ENCODE measurements around the gene TRIM16.
"Not testable (repeated sequence)": the region's sequence is repeated elsewhere in the genome, so short reads cannot be mapped to it uniquely, and the experiment has no call there.

TRIM16 gene

GRCh38 chr17:15683824-15684478 is at the start of gene TRIM16:
TRIM16 (minus strand) TSS chr17:15684311; CDS start chr17:15651609, 32,702 bp downstream.
- not testable (repeated sequence) for H3K9me3 ChIP-seq; H3K27me3 ChIP-seq; H3K27ac ChIP-seq; H3K36me3 ChIP-seq; H3K4me1 ChIP-seq (ENCODE audit: control insufficient read depth in 1 of 2, insufficient read depth in 1 of 2, low read depth in 1 of 2, low read length in 1 of 2)
- peak within 1 kb of the TSS; percentile 61 to 66 for H3K4me3 ChIP-seq (ENCODE audit: low read depth in 1 of 2, low read length in 1 of 2)

DNA sequence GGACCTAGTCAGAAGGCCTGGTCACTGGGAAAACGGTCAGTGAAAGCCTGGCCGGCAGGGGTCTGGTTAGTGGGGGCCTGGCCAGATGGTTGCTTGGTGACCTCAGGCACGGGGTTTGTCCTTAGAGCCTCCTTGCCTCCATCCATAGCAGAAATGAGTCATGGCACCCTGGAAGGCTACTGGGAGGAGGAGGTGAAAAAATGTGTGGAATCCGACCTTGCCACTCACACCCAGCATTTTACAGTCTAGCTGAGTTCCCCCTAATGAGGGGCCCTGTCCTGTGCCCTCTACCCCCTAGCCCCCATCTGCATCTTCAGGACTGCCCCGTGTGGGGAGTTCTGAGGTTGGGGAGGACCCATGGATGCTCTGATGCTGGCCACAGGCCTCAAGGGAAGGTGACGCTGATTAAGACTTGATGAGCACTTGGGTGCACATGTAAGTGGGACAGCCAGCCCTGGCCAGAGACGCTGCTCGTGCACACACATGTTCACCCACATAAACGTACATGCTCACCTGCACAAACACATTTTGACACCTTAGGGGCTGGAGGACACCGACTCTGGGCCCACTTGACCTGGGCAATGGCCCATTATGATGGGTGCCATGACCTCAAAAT is 49.2 kb upstream of the TRIM16 start:
- H3K4me3 ChIP-seq (ENCODE audit: low read depth in 1 of 2, low read length in 1 of 2); H3K36me3 ChIP-seq; H3K9me3 ChIP-seq; H3K27ac ChIP-seq; H3K27me3 ChIP-seq; H3K4me1 ChIP-seq (ENCODE audit: control insufficient read depth in 1 of 2, insufficient read depth in 1 of 2, low read depth in 1 of 2, low read length in 1 of 2): not testable (repeated sequence)

- H3K36me3 ChIP-seq; H3K4me1 ChIP-seq (ENCODE audit: control insufficient read depth in 1 of 2, insufficient read depth in 1 of 2, low read depth in 1 of 2, low read length in 1 of 2); H3K9me3 ChIP-seq; H3K4me3 ChIP-seq (ENCODE audit: low read depth in 1 of 2, low read length in 1 of 2); H3K27me3 ChIP-seq; H3K27ac ChIP-seq: not testable (repeated sequence)
Observed at GRCh38 chr17:15731900-15732299, 47.8 kb upstream of the TRIM16 start, which contains the start of gene TBC1D26. TBC1D26 (plus strand) TSS chr17:15732283; CDS start chr17:15735349, 3,066 bp downstream.

GRCh38 chr17:15730535-15730934 is 46.4 kb upstream of the TRIM16 start:
- not testable (repeated sequence) for H3K4me3 ChIP-seq (ENCODE audit: low read depth in 1 of 2, low read length in 1 of 2); H3K36me3 ChIP-seq

GRCh38 chr17:15716601-15717563 is 32.8 kb upstream of the TRIM16 start:
- not testable (repeated sequence) for H3K27me3 ChIP-seq; H3K4me3 ChIP-seq (ENCODE audit: low read depth in 1 of 2, low read length in 1 of 2); H3K9me3 ChIP-seq; H3K4me1 ChIP-seq (ENCODE audit: control insufficient read depth in 1 of 2, insufficient read depth in 1 of 2, low read depth in 1 of 2, low read length in 1 of 2); H3K27ac ChIP-seq; H3K36me3 ChIP-seq

More at GRCh38 chr17:15730535-15730934, 46.4 kb upstream of the TRIM16 start:
- H3K27ac ChIP-seq; H3K9me3 ChIP-seq; H3K27me3 ChIP-seq; H3K4me1 ChIP-seq (ENCODE audit: control insufficient read depth in 1 of 2, insufficient read depth in 1 of 2, low read depth in 1 of 2, low read length in 1 of 2): not testable (repeated sequence)

DNA sequence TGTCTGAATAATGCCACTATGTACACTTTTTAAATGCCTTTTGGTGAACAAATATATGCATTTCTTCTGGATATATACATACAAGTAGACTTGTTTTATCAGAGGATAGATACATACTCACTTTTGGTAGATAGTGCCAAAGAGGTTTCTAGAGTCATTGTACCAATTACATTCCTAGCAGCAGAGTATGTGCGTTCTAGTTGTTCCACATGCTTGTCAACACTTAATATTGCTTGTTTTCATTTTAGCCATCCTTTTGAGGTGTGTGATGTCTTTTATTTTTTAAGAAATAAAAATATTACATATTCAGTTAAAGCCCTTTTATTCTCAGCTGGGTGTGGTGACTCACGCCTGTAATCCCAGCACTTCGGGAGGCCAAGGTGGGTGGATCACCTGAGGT is 24.8 kb upstream of the TRIM16 start:
- H3K27me3 ChIP-seq; H3K9me3 ChIP-seq; H3K36me3 ChIP-seq; H3K27ac ChIP-seq; H3K4me1 ChIP-seq (ENCODE audit: control insufficient read depth in 1 of 2, insufficient read depth in 1 of 2, low read depth in 1 of 2, low read length in 1 of 2); H3K4me3 ChIP-seq (ENCODE audit: low read depth in 1 of 2, low read length in 1 of 2): not testable (repeated sequence)

- H3K4me1 ChIP-seq (ENCODE audit: control insufficient read depth in 1 of 2, insufficient read depth in 1 of 2, low read depth in 1 of 2, low read length in 1 of 2); H3K36me3 ChIP-seq; H3K9me3 ChIP-seq; H3K27me3 ChIP-seq; H3K4me3 ChIP-seq (ENCODE audit: low read depth in 1 of 2, low read length in 1 of 2); H3K27ac ChIP-seq: not testable (repeated sequence)
Observed at GRCh38 chr17:15704813-15705212, 20.7 kb upstream of the TRIM16 start.

- H3K27ac ChIP-seq; H3K27me3 ChIP-seq; H3K36me3 ChIP-seq; H3K9me3 ChIP-seq; H3K4me3 ChIP-seq (ENCODE audit: low read depth in 1 of 2, low read length in 1 of 2); H3K4me1 ChIP-seq (ENCODE audit: control insufficient read depth in 1 of 2, insufficient read depth in 1 of 2, low read depth in 1 of 2, low read length in 1 of 2): not testable (repeated sequence)
Observed at GRCh38 chr17:15704239-15704638, 20.1 kb upstream of the TRIM16 start.

DNA sequence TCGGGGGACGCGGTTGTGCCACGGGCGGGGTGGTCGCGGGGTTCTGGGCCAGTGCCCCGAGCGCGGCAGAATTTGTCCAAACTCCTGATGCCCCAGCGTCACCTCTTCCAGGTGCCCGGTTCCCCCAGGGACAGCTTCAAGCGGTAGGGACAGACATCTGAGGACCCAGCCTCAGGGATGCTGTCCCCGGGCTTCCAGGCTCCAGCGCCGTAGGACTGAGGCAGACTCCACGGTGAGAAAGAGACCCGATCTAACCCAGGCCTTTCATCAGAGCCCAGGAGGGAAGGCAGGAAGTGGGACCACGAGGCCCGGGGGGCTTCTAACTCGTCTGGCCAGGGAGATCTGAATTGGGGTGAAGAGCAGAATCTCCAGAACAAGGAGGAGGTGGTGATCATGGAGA is 15.8 kb upstream of the TRIM16 start:
- H3K36me3 ChIP-seq; H3K9me3 ChIP-seq; H3K27me3 ChIP-seq; H3K27ac ChIP-seq; H3K4me1 ChIP-seq (ENCODE audit: control insufficient read depth in 1 of 2, insufficient read depth in 1 of 2, low read depth in 1 of 2, low read length in 1 of 2): not testable (repeated sequence)
- peak overlapping the region; percentile 62 to 63 for H3K4me3 ChIP-seq (ENCODE audit: low read depth in 1 of 2, low read length in 1 of 2)

DNA sequence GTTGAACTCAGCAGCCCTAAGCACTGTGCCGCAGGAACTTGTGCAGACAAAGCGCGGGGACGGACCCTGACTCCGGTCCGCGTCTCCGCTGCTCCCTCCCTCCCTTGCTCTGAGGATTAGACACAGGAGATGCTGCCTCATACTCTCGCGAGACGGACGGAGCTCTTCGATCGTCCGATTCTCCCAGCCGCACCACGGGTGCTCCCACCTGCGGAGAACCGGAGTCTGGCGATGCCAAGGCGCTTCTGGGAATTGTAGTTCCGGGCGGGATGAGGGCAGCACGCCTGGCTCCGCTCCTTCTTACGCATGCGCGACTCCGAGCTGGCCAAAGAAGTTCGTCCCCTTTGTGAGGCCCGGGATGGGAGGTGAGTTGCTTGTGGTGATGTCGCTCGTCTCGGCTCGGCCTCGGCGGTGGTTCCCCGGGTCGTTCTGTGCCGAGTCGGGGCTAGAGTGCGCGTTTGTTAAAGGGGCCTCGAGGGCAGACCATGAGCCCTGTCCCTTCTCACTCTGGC is 15.4 kb upstream of the TRIM16 start, which contains the start of gene ZNF286A:
Gene ZNF286A (plus strand): TSS at position 340 of the 512 bp plus-strand sequence. CDS start 578 bp downstream, outside the sequence.
- not testable (repeated sequence) for H3K36me3 ChIP-seq; H3K9me3 ChIP-seq; H3K27me3 ChIP-seq; H3K4me1 ChIP-seq (ENCODE audit: control insufficient read depth in 1 of 2, insufficient read depth in 1 of 2, low read depth in 1 of 2, low read length in 1 of 2); H3K27ac ChIP-seq
- peak within 1 kb of the TSS; percentile 62 to 63 for H3K4me3 ChIP-seq (ENCODE audit: low read depth in 1 of 2, low read length in 1 of 2)

DNA sequence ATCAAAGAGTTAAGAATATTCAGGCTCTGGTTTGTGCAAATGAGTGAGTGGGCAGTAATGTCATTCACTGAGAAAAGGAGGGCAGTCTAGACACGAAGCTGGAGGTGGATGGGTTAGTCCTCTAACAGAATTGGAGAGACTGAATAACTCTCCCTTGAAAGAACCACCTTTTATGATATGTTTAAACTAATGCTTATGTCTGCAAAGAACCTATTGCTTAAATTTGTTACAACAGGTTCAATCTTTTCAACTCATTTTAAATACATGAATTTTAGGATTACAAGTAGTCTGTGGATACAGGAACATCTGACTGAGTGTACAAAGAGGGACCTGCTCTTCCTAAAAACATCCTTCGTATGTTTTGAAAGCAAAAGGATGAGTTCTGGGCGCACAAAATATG is 14.9 kb upstream of the TRIM16 start:
- H3K9me3 ChIP-seq, H3K27ac ChIP-seq: not testable (repeated sequence)

GRCh38 chr17:15687494-15687893 is 3.4 kb upstream of the TRIM16 start:
- not testable (repeated sequence) for H3K36me3 ChIP-seq; H3K4me3 ChIP-seq (ENCODE audit: low read depth in 1 of 2, low read length in 1 of 2); H3K9me3 ChIP-seq; H3K4me1 ChIP-seq (ENCODE audit: control insufficient read depth in 1 of 2, insufficient read depth in 1 of 2, low read depth in 1 of 2, low read length in 1 of 2); H3K27me3 ChIP-seq; H3K27ac ChIP-seq

More for the DNA sequence above, 14.9 kb upstream of the TRIM16 start:
- H3K27me3 ChIP-seq; H3K4me1 ChIP-seq (ENCODE audit: control insufficient read depth in 1 of 2, insufficient read depth in 1 of 2, low read depth in 1 of 2, low read length in 1 of 2); H3K36me3 ChIP-seq: not testable (repeated sequence)
- peak overlapping the region in 1 of 2 experiments; percentile 62 for H3K4me3 ChIP-seq (ENCODE audit: low read depth in 1 of 2, low read length in 1 of 2)

DNA sequence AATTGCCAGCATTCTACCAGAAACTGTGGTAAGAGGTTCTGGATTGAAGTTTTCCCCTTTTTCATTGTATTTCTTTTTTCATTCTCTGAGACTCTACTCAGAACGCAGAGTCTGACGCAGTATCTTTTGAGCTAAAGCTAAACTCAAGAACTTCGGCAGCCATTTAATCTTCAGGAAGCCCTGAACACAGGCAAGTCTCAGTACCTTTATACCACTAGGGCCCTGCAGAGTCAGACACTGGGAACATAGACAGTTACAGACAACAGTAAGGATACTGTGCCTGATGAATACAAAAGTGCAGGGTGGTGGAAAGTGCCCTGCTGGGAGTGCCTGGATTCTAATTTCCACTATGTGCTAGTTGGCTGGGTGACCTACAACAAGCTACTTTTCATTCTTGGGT is 976 bp downstream of the TRIM16 start:
- not testable (repeated sequence) for H3K27me3 ChIP-seq; H3K9me3 ChIP-seq; H3K4me3 ChIP-seq (ENCODE audit: low read depth in 1 of 2, low read length in 1 of 2); H3K27ac ChIP-seq; H3K36me3 ChIP-seq; H3K4me1 ChIP-seq (ENCODE audit: control insufficient read depth in 1 of 2, insufficient read depth in 1 of 2, low read depth in 1 of 2, low read length in 1 of 2)

Data from neutrophil (primary cell).